Left cardiac atrium (tissue), 4 donors: Measurements from ENCODE around the gene ZNF212. TPM values are rescaled to one million over a fixed set of nuclear protein-coding genes. Genes with fewer than 3 reads are reported as not detected.

Experiments
- ATAC-seq, 2 donors: fragments of 200-7000 bp; cut with Tn5 transposase; one replicate each; pipeline ENCODE4 v1.9.1; 2020; ENCODE audit warnings: mild to moderate bottlenecking in 2 of 2, moderate library complexity in 2 of 2
- DNase-seq: peaks from one replicate; pipeline ENCODE4 v3.0.0-alpha.2; 2020
- intact Hi-C, 2 donors: fragments of 100-400 bp; cut with DNase I; formaldehyde crosslinking; loops; one replicate each; pipeline versions ENCODE4 v1.14.1 to v1.15.1; 2022 to 2023
- total RNA-seq, 2 donors: library from RNA; stranded (reverse); fragmentation: NEBNext Ultra II Directional; extraction: Animal tissue kit (Norgen Biotek cat#: 25700); gene quantifications; one replicate each; pipeline ENCODE4 v1.2.1, GENCODE V29; 2021
- donor health status: DM: no; HTN: yes; CAD: no.
- donor health status: DM: no; HTN: yes; CAD: no; lungs with severe emphysema.
- donor health status: DM: yes; HTN: yes; CAD: no.
- donor health status: Dilated cardiomyopathy.

Gene ZNF212
- total RNA-seq, 2 donors from 2014 or later = 4.9 to 6.0 TPM

DNA sequence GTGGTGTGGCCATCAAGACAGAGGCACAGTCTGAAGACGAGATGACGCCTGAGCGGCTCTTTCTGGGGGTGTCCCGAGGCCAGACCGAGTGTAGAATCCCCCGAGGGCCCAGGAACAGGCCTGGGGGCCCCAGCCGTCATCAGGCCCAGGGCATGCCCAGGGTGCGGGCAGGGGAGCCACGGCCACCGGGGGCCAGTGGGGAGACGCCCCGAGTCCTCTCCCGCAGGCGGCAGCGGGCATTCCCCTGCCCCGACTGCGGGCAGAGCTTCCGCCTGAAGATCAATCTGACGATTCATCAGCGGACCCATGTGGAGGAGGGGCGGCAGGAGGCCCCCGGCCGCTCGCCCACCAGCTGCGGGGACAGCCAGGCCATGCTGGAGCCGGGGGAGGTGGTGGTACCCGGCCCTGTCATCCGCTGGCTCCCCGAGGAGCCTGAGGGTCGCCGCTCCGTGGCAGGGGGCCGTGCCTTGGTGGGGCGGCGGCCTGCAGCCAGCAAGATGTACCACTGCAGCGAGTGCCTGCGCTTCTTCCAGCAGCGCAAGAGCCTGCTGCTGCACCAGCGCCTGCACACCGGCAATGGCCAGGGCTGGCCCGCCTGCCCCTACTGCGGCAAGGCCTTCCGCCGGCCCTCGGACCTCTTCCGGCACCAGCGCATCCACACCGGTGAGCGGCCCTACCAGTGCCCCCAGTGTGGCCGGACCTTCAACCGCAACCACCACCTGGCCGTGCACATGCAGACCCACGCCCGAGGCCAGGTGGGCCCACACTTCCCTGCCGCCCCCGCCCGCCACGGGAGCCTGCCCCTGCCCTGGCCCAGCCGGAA lies 42.3 kb downstream of the ZNF212 start:
- no peak for ATAC-seq

DNA sequence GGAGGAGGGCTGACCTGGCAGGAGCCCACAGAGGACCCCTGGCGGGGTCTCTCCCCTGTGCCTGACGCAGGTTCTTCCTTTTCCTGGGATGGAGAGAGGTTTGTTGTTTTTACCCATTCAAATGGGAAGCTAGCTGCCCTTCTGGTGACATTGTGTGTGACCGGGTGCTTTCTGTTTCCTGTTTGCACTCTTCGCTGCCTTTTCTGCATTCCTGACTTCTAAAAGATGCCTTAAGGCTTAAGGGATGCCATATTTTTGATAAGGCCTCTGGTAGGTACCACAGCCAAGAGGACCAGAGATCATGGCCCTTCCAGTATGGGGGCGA lies 42.8 kb downstream of the ZNF212 start:
- no peak for ATAC-seq
- no peak for DNase-seq
- intact Hi-C loops = no loop called here

More for the DNA sequence above, 42.3 kb downstream of the ZNF212 start:
- no peak for DNase-seq
- intact Hi-C loops = no loop called here

DNA sequence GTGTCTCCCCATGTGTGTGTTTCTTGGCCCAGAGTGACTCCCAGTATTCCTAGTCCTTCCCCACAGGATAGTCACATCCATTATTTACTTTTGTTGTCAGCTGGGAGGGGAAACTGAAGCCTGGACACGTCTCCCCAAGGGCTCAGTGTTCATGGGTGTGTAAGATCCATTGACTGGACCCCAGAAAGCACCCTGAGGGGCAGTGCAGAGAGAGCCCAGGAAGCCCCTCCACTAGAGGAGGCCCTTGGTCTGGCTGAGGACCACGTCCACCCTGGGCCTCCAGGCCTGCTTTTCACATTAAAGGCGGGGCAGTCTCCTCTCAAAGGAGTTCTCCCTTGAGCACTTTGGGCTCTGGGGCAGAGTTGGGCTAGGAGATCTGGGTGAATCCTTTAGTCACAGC lies 43.9 kb downstream of the ZNF212 start:
- ATAC-seq (no peak), DNase-seq (no peak)
- intact Hi-C loops = no loop called here

DNA sequence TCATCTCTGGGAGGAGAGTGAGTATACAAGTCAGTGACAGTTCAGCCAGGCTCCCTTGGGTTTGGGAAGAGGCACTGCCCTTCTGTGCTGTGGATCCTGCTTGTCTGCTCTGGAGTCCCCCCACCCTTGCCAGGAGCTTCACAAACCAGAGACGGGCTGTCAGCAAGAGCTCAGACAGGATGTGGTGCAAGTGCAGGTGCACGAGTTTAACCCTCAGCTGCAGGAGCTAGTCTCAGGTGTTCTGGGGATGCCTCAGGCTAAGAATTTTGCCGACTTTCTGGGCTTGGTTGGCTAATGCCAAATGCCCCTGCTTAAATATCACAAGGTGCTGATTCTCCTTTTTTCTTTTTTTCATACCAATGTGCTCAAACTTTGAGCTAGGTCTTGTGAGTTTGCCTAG lies 44.9 kb downstream of the ZNF212 start:
- intact Hi-C loops = no loop called here

DNA sequence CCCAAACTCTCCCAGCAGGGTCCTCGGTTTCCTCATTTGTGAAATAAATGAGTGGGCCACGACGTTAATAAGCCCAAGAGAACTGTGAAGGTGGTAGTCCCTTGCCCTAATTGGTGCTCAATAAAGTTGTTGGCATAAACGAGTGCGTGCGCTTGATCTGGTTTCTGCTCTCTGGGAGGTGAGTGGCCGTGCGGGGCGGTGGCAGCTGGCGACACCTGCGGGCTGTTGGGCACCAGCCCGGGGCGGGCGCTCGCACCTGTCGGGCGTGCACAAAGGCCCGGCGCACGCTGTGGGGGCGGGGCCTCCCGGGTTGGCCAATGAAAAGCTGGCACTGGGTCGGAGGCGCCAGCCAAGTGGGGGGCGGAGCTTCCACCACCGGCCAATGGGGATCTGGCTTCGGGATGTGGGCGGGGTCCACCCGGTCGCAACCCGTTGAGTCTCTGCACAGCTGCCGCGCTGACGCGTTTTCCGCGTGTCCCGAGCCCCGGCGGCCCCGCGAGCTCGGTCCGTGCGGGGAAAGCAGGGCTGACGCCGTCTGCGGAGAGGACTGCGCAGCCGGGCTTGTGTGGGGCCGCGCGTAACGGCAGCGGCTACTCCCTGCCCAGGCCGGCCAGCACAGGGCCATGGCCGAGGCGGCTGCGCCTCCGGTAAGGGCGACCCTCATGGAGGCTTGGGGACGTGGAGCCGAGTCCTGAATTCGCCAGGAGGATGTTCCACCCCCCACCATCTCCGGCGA lies 45.6 kb downstream of the ZNF212 start:
- peak; percentile 98 to 99 for ATAC-seq
- peak; percentile 96 for DNase-seq
- intact Hi-C loops = no loop called here

More for the DNA sequence above, 44.9 kb downstream of the ZNF212 start:
- DNase-seq (no peak), ATAC-seq (no peak)

DNA sequence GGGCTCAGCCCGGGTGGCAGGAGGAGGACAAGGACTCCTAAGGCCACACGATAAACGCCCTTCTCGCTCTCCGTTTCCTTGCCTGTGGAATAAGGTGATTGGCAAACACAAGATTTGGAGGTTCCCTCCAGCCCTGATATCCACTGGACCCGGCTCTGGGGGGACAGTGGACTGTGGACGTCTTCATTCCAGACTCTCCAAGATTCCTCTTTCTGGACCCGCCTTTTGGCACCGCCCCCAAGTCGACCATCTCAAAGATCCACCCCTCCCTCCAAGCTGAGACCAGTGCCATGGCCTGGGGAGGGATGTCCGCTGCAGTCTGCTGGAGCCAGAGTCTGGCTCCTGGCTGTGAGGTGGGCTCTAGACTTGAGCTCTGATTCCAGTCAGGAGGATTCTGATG lies 46.2 kb downstream of the ZNF212 start:
- ATAC-seq = peak; percentile 28 to 48
- peak; percentile 57 for DNase-seq
- intact Hi-C loops = no loop called here

DNA sequence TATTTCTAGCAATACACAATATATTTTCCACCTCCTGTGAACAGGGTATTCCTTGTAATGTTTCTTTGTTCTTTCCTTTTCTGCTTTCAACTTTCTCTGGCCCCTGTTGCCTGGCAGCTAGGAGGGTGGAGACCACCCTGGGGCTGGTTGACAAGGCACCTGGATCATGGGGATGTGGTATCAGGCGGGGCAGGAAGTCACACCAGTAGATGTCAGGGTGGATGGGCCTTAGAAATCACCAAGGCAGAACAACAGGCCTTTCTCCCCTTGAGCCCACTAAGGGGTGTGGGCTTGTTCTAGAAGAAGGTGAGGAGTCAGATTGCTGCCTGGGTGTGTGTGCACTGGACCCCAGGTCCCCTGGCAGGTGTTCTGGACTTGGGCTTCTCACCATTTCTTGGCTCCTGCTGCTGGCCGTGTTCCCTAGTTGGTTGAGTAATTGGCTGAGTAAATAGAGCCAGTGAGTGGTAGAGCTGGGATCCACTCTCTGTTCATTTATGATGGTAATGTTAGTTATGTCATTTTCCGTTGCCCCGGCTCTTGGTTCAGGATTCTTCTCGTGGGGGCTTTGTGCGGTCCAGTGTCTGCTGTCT lies 47.5 kb downstream of the ZNF212 start:
- intact Hi-C loops = no loop called here

DNA sequence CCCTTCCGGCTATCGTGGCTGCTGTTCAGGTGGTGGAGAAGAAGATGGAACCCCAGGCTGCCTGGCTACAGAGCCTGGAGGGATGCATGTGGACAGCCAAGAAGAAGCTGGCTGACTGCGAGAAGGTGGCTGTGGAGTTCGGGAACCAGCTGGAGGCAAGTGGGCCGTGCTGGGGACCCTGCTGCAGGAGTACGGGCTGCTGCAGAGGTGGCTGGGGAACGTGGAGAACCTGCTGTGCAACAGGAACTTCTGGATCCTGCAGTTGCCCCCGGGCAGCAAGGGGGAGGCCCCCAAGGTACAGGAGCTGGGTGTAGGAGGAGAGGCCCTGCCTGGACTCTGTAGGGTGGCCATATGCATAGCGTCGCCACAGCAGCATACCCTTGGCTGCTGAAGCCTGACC lies 48.2 kb downstream of the ZNF212 start:
- intact Hi-C loops = no loop called here
- ATAC-seq (no peak), DNase-seq (no peak)

More for the DNA sequence above, 47.5 kb downstream of the ZNF212 start:
- no peak for DNase-seq
- no peak for ATAC-seq

DNA sequence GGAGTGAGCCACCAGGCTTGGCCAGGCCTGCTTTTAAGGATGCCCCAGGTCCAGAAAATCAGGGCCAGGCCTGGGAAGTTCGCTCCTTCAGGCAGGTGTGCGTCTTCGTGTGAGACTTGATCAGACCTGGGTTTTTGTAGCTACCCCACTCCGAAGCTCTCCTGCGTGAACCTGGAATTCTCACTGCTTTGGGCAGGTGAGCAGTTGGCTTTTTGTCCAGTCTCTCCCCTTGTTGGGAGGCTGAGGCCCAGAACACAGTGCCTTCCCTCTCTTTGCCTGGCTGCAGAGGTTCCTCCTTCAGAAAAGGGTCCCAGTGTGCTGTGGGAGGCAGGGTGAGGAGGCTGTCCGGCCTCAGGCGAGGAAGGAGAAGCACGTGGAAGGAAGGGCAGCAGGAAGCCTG lies 49.8 kb downstream of the ZNF212 start:
- ATAC-seq (no peak), DNase-seq (no peak)
- intact Hi-C loops = no loop called here

DNA sequence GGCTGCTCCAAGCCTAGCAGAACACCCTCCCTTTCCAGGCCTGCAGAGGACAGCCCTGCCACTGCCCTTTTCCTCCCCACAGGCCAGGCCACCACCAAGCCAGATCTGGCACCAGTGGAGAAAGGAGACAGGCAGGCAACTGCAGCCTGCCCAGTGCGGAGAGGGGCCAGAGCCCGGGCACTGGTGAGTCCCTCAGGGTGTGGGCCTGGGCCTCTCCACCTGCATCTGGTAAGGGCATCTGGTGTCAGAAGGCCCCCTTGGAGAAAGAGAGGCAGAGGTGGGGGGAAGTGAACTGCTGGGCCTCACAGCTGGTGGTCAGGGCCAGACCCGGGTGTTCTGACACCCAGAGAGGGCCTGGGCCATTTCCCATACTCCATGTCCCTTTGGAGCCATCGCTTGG lies 50.4 kb downstream of the ZNF212 start:
- ATAC-seq (no peak), DNase-seq (no peak)
- intact Hi-C loops = no loop called here

DNA sequence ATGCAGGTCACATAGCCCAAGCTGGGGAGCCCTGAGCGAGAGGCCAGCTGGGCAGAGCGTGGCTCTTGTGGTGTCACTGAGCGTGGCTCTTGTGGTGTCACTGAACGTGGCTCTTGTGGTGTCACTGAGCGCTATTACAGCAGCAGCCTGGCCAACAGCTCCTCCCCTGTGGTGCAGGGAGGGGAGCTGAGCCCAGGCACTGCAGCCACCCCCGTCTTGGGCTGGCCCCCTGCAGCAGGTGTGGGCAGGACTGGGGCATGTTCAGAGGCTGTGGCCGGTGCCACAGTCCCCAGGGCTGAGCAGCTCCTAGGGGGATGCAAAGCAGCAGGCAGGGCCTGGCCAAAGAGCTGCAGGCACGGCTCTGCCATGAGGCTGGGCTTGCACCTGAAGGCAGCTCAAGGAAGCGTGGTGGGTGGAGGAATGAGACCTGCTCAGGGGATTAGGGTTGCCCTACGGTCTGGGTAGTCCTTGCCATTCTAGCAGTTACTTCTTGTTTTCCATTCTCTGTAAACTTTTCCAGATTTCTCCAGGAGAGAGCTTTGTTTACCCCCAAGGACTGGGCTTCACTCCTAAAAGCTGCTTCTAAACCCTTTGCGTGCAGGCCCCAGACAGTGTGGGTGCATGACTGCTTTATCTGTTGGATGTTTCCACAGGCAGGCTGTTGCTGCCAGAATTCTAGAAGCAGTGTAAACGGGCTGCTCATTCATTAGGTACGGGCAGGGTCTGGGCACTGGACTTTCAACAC lies 51.8 kb downstream of the ZNF212 start:
- DNase-seq (no peak), ATAC-seq (no peak)
- intact Hi-C loops = no loop called here

DNA sequence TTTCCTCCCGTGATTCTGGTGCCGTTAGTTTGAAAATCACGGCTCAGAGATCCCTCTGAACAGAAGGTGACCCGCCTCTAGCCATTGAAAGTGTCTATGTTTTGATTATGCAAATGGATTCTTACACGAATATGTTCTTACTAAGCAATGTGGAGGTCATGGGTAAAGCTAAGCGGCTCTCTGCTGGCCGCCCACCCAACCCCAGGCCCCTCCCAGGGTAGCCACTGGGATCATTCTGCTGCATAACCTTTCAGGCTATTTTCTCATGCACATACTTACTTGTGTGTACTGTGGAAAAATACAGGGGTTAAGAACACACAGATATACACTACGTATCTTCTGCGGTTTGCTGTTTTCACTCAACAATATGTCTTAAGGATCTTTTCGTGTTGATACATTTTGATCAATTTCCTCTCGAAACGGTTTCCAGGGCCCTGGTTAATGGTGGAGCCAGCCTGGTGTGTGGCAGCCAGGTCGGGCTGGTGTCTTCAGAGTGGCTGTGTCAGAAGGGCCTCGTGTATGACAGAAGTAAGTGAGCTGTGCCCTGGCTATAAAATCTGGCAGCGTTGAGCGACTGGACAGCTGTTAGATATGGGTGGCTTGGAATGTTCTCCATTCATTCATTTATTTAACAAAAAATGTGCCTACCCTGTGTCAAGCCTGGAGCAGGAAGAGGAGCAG lies 52.5 kb downstream of the ZNF212 start:
- DNase-seq = no peak
- intact Hi-C loops = no loop called here
- ATAC-seq = no peak

DNA sequence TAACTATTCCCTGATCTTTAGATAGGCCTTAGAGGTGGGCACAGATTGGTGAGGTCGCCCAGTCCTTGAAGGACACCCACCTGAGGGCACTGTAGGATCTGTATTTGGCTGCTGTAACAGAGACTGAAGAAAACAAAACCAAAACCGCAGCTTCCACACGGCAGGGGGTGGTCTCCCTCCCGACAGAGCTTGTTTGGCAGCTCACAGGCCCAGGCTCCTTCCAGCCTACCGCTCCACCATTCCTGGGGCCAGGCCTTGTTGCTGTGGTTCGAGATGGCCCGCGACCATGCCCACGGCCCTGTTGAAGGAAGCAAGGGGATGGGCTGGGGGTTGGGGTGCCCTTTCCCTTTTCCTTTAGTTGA lies 53.0 kb downstream of the ZNF212 start:
- no peak for DNase-seq
- intact Hi-C loops = no loop called here

DNA sequence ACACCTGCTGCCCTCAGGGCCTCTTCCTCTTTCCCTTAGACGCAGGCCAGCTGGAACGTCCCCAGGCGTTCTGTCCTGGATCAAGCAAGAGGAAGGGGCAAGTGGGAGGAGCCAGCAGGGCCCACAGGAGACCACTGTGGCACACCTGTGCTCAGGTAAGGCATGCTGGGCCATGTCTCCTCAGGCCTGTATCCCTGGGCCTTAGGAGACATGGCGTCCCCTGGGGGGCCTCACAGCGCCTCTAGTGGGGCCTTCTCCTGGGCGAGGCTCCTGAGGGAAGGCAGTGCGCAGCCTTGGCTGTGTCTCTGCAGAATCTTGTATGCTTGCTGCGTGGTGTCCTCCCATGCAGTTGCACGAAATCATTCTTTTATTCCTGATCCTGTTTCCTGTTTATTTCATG lies 53.9 kb downstream of the ZNF212 start:
- ATAC-seq (no peak), DNase-seq (no peak)
- intact Hi-C loops = no loop called here

More for the DNA sequence above, 53.0 kb downstream of the ZNF212 start:
- no peak for ATAC-seq

DNA sequence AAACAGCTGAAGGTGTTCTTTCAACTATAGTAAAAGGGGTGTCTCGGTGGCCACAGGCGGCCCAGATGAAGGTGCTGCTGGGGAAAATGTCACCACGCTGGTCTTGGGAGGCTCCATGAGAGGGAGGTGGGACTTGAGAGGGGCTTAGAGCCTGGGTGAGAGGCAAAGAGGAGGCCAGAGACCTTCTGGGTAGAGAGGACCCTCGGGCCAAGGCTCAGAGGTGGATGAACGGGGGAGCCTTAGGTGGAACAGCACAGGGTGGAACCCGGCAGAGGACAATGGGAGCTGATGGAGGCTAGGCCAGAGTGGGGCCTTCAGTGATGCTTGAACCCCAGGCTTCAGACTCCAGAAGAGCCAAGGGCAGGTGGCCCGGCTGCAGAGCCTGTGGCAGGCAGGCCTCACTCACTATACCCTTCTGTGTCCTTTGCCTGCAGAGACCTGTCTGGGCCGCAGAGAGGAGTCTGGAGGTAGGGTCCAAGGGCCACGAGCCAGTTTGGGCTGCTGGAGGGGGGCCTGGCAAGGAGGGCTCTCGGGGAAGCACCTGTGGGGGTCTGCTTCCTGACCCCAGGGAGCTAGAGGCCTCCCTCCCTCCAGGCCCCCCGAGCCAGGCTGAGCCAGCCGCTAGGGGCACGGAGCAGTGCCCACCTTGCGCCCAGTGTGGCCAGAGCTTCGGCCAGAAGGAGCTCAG lies 54.6 kb downstream of the ZNF212 start:
- ATAC-seq (no peak), DNase-seq (no peak)
- intact Hi-C loops = no loop called here

DNA sequence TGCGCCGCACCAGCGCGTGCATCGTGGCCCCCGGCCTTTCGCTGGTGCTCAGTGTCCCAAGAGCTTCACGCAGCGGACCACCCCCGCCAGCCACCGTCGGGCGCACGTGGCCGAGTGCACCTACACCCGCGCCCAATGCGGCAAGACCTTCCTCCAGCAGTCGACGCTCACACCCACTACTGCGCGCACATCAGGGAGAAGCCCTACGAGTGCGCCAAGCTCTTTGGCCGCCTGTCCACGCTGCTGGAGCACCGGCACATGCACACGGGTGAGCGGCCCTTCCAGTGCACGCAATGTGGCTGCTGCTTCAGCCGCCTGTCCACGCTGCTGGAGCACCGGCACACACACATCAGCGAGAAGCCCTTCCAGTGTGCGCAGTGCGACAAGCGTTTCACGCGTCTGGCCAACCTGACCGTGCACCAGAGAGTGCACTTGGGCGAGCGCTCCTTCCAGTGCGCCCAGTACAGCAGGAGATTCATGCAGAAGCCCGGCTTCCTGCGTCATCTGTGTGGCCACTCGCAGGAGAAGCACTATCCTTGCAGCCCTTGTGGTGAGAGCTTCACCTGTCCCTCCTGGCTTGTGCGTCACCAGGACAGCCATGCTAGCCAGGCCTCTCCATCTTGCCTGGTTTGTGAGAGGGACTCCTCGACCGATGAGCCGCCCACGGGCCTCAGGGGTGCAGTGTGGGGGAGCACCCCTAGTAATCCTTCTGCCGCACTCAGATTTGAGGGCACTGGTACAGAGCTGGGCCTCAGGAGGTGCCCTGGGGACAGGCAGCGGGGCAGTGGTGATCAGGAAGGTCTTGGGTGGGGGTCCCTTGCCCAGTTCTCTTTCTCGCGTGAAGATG lies 55.4 kb downstream of the ZNF212 start:
- intact Hi-C loops = no loop called here
- DNase-seq = no peak
- ATAC-seq = no peak

DNA sequence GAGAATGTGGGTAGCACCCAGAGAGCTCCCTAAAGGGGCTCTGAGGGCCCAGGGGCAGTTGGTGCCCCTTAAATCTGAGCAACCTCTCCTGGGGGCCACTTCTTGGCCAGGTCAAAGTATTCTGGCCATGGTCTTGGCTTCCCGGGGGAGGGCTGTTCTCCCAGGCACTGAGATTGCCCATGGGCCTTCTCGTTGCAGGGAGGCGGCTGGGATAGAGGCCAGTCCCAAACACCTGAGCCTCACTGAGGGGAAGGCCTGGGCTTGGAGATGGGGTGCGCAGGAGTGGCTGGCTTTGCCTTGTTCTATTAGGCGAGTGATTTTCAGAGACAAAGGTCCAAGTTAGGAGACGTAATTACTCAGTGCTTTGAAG lies 56.0 kb downstream of the ZNF212 start:
- no peak for DNase-seq
- no peak for ATAC-seq
- intact Hi-C loops = no loop called here

DNA sequence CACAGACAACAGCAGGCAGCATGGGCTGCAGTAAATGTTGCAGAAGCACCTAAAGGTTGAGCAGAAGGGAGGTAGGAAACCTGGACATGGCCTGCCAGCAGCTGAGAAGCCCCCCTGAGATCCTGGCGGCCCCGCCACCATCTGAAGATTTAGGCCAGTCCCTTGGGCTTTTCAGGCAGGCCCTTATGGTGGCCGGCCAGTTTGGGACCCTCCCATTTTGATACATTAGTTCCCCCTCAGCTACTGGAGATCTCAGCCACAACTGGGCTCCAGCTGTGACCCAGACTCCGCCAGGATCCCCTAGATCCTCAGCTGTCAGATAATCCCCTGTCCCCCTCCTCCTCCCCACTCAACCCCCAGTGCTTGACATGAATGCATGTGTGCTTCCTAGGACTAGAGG lies 56.9 kb downstream of the ZNF212 start:
- ATAC-seq = no peak

More for the DNA sequence above, 56.9 kb downstream of the ZNF212 start:
- intact Hi-C loops = no loop called here
- no peak for DNase-seq
